M059J (cell line): Measurements from ENCODE around the gene PCBP3. TPM values are rescaled to one million over a fixed set of nuclear protein-coding genes. Genes with fewer than 3 reads are reported as not detected.
"Not testable (repeated sequence)": the region's sequence is repeated elsewhere in the genome, so short reads cannot be mapped to it uniquely, and the experiment has no call there.

Experiments
- DNase-seq: peaks from one replicate; pipeline ENCODE4 v3.0.0-alpha.2; 2012; ENCODE audit warnings: low read depth
- total RNA-seq: library from RNA; depleted of rRNA; stranded (reverse); fragments of >200 nt; shearing (Covaris generic); gene quantifications from 2 replicates; pipeline ENCODE4 v1.2.3, GENCODE V29; 2014

Gene PCBP3
- total RNA-seq, 1 experiment from 2014 or later: 0.10 TPM

DNA sequence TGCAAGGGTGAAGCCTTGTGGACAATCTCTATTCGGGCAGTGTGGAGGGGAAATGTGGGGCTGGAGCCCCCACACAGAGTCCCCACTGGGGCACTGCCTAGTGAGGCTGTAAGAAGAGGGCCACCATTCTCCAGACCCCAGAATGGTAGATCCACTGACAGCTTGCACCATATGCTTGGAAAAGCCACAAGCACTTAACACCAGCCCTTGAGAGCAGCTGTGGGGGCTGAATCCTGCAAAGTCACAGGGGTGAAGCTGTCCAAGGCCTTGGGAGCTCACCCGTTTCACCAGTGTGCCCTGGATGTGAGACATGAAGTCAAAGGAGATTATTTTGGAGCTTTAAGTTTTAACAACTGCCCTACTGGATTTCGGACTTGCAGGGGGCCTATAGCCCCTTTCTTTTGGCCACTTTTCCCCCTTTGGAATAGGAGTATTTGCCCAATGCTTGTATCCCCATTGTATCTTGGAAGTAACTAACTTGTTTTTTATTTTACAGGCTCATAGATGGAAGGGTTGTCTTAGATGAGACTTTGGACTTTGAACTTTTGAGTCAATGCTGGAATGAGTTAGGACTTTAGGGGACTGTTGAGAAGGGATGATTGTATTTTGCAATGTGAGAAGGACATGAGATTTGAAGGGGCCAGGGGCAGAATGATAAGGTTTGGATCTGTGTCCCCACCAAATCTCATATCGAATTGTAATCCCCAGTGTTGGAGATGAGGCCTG, 321.7 kb downstream of the PCBP3 start:
- DNase-seq: no peak

DNA sequence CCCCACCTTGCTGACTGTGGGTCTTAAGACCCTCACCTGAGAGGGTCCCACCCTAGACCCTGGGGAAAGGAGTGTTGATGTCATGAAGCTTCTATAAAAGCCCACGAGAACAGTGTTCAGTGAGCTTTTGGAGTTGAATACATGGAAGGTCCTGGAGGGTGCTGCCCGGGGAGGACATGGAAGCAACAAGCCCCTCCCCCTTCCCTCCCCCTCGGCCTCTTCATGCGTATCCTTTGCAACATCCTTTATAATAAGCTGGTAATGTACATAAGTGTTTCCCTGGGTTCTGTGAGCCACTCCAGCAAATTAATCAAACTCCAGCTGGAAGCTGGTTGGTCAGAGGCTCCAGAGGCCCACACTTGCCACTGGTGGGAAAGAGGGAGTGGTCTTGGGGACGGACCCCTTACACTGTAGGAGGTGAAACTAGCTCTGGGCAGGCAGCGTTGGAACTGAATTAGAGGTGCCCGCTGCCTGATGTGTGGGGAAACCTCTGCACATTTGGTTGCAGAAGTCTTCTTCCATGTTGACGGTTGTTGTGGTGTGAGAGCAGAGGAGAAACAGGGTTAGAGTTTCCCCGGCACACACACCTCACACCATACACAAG, 323.4 kb downstream of the PCBP3 start:
- no peak for DNase-seq

- DNase-seq: no peak
Measured at GRCh38 chr21:45969921-45970673, 326.6 kb downstream of the PCBP3 start.

DNA sequence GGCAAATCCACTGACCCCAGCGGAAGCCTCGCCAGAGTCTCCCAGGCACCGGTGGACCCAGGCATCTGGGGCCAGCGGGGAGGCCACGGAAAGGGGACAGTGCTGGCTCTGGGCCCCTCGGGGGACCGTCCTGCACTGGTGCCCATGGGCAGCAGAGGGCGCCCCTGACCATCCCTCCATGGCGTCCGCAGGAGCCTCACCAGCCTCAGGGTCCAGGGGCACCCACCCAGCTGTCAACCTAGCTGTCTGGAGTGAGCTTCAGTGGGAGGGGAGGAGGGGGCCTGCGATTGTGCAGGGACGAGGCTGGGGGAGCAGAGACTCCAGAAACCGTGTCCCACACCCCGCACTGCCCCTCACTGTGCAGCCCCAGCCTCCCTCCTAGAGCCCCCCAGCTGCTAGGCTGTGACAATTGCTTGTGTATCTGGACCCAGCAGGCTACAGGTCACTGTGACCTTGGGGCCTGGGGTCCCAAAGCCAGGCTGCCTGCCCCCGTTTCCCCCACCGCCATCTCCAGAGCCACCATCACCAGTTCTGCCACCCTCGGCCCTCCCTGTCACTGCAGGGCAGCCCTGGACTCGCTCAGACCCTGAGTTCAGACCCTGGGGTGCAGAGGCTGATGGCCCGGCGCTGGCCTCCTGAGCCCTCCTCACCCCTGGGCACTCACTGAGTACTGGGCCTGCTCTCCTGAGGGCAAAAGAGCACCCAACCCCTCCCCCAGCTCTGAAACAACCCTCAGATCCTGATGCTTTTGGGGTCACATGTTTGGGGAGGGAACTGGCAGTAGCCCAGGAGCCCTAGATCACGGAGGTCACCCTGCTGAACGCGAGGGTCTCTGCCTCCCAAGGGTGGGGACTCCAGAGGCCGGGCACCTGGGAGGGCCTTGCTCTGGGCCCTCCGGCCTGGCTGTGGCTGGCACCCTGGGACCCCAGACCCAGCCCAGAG, 327.4 kb downstream of the PCBP3 start:
- DNase-seq: peak; percentile 47

- DNase-seq: no peak
Measured at GRCh38 chr21:45971616-45972352, 328.3 kb downstream of the PCBP3 start.

DNA sequence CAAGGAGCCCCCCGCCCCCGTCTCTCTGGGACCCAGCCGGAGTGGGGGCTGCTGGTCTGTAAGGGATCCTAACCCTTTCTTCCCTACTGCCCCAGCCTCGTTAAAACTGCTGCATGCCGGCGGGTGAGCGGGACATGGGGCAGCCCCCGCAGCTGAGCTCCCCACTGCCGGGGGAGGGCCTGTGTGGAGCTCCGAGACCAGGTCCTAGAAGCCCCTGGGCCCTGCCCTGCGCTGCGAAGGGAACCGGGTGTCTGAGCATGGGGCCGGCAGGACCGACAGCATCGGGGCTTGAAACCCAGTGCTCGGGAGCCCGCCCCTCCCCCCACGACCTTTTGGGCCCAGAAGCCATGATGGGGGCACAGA, 328.8 kb downstream of the PCBP3 start:
- no peak for DNase-seq

GRCh38 chr21:45972716-45973474, 329.4 kb downstream of the PCBP3 start:
- peak; percentile 24 for DNase-seq

GRCh38 chr21:45973475-45974072, 330.0 kb downstream of the PCBP3 start:
- DNase-seq: peak; percentile 84

GRCh38 chr21:45974073-45975019, 330.8 kb downstream of the PCBP3 start:
- DNase-seq: peak; percentile 95

DNA sequence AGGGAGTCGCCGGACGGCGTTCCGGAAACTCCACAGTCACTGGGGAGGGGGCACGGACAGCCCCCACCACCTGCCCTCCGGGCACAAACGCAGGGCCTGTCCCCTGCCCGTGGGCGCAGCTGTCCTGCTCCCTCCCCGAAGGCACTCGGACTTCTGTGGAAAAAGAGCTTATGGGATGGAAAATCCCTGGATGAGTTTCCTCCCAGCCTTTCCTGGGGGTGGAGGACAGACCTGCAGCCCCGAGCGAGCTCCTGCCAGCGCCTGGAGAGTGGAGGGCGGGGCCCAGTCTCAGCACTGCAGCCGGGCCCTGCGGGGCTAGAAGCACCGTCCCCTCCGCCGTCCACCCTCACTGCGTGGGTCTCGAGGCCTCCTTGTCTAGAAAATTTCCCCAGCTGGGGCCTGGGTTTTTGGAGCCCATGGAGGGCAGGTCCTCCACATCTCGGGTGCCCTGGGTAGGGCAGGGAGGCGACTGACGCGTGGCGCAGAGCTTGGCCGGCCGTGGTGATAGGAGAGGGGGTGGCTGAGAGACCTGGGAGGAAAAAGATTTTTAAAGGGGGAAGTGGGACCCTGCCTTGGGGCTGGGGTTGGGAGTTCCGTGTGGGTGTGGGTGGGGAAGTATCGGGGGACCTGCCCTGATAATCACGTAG, 331.6 kb downstream of the PCBP3 start:
- peak; percentile 82 for DNase-seq

DNA sequence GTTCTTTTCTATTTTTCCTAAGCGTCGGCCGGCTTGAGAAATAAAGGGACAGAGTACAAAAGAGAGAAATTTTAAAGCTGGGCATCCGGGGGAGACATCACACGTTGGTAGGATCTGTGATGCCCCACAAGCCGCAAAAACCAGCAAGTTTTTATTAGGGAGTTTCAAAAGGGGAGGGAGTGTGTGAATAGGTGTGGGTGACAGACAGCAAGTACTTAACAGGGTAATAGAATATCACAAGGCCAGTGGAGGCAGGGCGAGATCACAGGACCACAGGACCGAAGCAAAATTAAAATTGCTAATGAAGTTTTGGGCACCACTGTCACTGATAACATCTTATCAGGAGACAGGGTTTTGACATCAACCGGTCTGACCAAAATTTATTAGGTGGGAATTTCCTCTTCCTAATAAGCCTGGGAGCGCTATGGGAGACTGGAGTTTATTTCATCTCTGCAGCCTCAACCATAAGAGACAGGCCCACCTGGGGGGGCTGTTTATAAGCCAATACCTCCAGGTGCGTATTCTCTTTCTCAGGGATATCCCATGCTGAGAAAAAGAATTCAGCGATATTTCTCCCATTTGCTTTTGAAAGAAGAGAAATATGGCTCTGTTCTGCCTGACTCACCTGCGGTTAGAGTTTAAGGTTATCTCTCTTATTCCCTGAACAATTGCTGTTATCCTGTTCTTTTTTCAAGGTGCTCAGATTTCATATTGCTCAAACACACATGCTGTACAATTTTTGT, 332.3 kb downstream of the PCBP3 start:
- not testable (repeated sequence) for DNase-seq

DNA sequence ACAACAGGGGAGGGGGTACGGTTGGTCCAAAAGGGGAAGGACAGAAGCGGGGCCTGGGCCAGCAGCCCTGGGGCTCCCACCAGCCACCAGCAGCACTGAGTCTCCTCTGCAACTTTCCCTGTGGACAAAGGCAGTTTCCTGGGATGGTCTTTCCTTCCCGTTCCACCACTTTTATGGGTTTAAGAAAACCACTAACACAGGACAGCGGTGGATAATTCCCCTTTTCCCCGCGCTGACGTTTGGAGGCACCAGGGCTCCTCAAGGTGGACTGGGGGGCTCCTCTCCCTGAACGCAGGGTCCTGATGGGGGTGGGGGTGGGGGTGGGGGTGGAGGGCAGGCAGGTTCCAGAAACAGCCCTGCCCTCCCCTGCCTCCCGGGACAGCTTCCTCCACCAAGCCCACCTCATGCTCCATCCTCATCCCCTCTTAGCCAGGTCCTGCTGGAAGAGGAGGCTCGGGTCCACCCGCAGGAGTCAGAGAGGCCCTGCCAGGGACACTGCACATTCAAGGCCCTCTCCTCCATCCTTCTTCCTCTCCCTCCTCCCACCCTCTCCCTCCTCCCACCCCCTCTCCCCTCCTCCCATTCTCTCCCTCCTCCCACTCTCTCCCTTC, 333.3 kb downstream of the PCBP3 start:
- no peak for DNase-seq

GRCh38 chr21:45977396-45977795, 333.9 kb downstream of the PCBP3 start:
- no peak for DNase-seq

DNA sequence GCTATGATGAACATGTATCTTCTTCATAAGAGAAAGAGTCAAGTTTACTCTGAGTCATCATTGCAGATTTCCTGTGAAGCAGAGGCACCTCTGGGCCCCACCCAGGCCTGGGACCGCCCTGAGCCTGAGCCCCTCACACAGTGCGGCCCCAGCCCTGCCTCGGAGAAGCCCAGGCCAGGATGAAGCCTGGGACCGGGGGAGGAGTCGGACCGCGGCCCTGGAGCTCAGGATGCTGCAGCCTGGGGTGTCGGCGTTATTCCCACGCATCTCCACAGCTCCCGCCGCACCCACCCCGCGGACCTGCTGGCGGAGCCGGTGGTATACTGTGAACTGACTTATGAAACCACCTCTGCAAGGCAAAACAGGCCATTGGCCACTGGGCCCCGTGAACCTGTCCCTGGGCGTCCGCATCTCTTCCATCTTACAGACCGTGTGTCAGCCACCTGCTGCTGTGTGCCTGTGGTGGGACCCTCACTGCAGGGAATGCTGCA, 335.7 kb downstream of the PCBP3 start:
- DNase-seq: no peak

DNA sequence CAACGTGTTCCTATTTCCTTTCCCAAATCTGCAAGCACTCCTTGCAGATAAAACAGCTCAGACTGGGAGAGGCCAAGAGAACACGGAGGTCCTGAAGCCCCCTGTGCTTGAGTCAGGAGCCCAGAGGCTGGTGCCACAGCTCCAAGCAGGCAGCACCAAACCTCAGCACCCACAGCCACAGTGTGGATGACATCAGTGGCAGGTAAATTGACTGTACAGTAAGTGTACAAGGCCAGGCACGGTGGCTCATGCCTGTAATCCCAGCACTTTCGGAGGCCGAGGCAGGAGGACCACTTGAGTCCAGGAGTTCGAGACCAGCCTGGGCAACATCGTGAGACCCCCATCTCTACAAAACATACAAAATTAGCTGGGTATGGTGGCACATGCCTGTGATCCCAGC, 336.1 kb downstream of the PCBP3 start:
- DNase-seq: no peak

DNA sequence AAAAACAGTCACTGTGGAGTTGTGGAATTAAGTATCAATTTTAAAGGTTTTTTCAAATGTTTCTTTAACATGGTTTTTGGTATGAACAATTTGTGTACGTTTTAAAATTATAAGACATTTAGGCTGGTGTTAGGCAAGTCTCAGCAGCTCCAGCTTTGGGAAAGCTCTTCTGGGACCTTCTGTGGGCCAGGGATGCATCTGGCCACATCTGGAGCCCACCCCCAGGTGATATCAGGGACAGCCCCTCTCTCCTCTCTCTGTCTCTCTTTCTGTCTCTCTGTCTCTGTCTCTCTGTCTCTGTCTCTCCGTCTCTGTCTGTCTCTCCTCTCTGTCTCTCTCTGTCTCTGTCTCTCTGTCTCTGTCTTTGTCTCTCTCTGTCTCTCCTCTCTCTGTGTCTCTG, 336.7 kb downstream of the PCBP3 start:
- DNase-seq: no peak

DNA sequence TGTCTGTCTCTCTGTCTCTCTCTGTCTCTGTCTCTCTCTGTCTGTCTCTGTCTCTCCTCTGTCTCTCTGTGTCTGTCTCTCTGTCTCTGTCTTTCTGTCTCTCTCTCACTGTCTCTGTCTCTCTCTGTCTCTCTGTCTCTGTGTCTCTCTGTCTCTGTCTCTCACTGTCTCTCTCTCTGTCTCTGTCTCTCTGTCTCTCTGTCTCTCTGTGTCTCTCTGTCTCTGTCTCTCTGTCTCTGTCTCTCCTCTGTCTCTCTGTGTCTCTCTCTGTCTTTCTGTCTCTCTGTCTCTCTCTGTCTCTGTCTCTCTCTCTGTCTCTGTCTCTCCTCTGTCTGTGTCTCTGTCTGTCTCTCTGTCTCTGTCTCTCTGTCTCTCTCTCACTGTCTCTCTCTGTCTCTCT, 337.2 kb downstream of the PCBP3 start:
- no peak for DNase-seq
